ENCODE measurements around the gene C17orf78.
"Not testable (repeated sequence)": the region's sequence is repeated elsewhere in the genome, so short reads cannot be mapped to it uniquely, and the experiment has no call there.

The C17orf78 gene

DNA sequence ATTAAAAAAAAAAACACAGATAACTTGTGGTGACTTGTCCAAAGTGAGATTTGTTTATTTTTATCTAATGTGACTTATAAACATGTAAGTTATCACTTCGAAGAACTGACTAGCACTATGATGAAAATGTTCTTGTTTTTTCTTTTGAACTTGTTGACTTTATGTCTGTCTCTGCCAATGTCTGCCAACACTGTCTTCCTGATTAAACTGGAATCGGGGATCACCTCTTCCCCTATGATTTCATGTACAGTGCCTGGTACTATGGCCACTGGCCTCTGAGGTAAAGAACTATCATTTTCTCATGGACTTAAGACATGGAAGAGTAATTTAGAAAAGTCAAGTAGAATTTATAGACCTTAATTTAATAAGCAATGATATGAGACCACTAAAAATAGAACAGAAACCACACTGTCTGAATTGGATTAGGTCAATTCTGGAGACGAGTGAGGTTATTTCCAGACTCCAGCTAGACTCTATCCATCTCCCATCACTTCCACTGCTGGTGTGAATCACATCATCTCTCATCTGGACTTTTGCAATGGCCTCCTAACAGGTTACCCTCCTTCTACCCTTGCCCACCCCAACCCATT, 8.9 kb downstream of the C17orf78 start:
- H3K4me3 ChIP-seq (ENCODE audit: low read length), result no peak overlapping the region
- DNase-seq (ENCODE audit: low read depth, low spot score), result no peak

DNA sequence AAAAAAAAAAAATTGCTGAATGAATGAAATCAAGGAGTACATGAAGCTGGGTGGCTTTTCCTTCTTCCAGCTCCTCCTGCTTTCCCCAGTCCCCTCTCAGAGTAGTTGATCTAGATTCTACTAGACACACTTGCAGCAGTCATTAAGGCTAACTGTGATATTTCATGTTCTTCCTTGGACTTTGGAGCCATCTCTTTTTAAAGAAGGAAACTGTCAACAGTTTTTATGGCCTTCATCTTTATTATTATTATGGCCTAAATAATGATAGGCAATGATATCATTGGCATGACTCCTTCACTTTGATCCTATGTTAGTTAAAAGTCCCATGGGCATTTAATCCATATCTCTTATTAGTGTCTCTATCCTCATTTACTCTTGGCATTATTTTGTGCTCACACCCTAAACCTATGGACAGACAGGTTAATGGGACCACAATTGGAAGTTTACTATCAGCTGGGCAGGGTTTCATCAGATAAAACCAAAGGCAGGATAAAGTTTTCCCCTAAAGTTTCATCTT, 9.7 kb downstream of the C17orf78 start:
- no peak for DNase-seq (ENCODE audit: low read depth, low spot score)
- no peak overlapping the region for H3K4me3 ChIP-seq (ENCODE audit: low read length)

DNA sequence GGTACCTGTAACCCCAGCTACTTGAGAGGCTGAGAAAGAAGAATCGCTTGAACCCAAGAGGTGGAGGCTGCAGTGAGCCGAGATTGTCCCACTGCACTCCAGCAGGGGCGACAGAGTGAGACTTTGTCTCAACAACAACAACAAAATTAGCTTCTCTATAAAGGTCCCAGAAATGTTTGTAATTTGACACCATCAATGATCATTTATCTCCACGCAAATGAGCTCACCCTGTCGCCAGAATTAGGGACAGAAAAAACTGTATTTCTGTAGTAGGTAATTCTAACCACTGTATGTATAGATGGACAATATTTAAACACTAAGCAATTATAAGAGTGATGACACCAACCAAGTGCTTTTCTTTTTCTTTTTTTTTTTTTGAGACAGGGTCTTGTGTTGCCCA, 10.7 kb downstream of the C17orf78 start:
- no peak for DNase-seq (ENCODE audit: low read depth, low spot score)
- no peak overlapping the region for H3K4me3 ChIP-seq (ENCODE audit: low read length)

DNA sequence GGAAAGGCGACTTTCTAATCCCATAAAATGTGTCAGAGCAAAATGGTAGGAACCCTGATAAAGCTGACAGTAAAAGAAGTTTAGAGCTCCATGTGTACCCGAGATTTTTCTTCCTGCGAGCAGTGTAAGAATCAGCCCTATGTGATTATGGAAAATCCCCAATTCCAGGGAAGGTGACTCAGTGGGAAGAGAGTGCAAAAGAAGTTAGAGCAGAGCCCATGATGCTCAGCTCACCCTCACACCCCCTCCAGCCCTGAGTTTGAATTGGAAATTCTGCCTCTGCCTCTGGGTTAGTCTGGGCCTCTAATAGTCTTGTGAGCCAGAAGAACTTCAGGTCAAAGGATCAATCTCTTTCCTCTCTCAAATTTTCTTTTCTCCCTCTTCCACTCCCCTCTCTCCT, 12.5 kb downstream of the C17orf78 start:
- DNase-seq (ENCODE audit: low read depth, low spot score), result no peak
- H3K4me3 ChIP-seq (ENCODE audit: low read length), result no peak overlapping the region

DNA sequence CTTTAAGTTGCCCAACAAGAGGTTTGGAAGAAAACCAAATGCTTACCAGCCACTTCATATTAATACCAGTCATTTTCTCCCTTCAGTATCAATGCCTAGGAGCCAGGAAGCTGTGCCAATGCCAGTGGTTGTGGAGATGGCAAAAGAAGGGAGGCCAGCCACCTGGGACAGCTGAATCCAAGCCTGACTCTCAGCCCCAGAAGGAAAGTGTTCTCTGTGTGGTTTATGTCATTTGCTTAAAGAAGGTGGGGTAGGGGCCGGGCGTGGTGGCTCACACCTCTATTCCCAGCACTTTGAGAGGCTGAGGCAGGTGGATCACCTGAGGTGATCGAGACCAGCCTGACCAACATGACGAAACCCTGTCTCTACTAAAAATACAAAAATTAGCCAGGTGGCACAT, 13.4 kb downstream of the C17orf78 start:
- H3K4me3 ChIP-seq (ENCODE audit: low read length), result no peak overlapping the region
- no peak for DNase-seq (ENCODE audit: low read depth, low spot score)

DNA sequence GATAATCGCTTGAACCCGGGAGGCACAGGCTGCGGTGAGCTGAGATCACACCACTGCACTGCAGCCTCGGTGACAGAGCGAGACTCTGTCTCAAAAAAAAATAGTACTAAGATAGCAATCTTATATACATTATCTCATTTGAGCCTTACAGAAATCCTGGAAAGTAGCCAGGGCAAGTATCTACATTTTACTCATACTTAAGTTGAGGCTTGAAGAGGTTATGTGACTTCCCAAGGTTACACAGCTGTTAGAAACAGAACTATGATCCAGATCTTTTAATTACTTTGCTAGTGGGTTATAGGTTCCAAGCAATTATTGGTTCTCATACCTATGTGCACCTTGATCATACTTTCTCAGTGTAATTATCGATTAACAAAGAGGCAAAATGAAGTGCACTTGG, 15.4 kb downstream of the C17orf78 start:
- no peak for DNase-seq (ENCODE audit: low read depth, low spot score)
- H3K4me3 ChIP-seq (ENCODE audit: low read length), result no peak overlapping the region

DNA sequence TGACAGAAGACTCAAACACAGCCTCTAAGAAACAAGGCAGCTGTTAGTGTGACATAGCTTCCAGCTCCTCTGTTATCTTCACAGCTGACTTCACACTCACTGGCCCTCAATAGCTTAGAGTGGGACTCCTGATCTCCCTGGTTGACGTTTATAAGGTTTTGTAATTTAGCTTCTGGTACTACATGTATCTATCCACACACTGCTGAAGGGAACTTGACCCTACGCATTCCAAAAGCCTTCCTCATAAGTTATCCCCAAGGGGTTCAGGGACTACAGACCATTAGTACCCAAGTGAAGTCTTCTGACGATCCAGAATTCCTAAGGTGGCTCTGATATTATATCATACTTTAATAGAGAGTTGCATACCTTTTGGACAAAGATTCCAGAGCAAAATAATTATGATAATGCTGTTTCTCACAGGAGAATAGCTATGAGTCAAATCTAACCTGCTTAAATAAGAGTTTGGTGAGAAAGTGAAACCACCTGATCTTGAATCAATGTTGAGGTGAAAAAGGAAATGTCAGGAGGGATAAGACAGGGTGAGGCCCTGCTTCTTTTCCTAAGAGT, 16.3 kb downstream of the C17orf78 start:
- no peak overlapping the region for H3K4me3 ChIP-seq (ENCODE audit: low read length)
- no peak for DNase-seq (ENCODE audit: low read depth, low spot score)

DNA sequence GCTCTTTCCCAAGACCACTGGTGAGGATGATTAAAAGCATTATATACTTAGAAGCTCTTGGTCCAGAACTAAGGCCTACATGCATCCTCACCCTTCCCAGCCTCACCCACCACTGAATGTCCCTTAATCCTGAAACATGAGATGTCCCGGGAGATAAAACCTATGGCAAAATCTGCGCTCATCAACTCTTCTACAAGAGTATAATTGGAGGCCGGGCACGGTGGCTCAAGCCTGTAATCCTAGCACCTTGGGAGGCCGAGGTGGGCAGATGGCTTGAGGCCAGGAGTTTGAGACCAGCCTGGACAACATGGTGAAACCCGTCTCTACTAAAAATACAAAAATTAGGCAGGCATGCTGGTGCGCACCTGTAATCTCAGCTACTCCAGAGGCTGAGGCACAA, 17.6 kb downstream of the C17orf78 start:
- no peak for DNase-seq (ENCODE audit: low read depth, low spot score)
- no peak overlapping the region for H3K4me3 ChIP-seq (ENCODE audit: low read length)

DNA sequence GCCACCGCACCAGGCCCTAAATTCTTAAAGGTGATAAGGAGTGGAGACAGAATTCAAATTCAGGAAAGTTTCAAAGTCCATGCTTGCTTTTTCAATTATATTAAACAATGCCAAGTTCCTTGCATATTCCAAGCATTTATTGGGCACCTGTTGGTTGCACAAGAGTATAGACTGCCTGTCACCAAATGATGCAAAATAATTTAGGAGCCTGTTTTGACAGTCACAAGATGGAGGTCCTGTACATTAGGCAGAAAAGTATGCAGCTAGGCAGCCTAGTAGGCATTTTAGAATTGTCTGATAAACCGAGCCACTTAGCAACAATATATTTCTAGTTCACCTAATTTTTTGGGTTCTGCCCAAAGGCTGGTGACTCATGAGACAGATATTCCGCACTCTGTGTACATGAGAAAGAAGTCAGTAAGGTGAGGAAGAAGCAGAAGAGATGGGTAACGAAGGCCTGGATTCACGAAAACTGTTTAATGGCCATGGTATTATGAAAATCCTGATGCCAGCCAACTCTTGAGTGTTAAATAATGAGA, 23.5 kb downstream of the C17orf78 start:
- H3K4me3 ChIP-seq (ENCODE audit: low read length), result no peak overlapping the region
- DNase-seq (ENCODE audit: low read depth, low spot score), result no peak

DNA sequence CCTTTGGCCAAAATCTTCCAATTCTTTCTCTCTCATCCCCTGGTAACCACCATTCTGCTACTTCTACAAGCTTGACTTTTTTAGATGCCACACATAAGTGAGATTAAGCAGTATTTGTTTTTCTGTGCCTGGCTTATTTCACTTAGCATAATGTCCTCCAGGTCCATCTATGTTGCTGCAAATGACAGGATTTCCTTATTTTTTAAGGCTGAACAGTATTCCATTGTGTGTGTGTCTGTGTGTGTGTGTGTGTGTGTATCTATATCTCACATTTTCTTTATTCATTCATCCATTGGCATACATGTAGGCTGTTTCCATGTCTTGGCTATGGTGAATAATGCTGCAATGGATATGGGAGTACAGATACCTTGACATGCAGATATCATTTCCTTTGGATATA, 24.7 kb downstream of the C17orf78 start:
- no peak for DNase-seq (ENCODE audit: low read depth, low spot score)
- H3K4me3 ChIP-seq (ENCODE audit: low read length), result no peak overlapping the region

DNA sequence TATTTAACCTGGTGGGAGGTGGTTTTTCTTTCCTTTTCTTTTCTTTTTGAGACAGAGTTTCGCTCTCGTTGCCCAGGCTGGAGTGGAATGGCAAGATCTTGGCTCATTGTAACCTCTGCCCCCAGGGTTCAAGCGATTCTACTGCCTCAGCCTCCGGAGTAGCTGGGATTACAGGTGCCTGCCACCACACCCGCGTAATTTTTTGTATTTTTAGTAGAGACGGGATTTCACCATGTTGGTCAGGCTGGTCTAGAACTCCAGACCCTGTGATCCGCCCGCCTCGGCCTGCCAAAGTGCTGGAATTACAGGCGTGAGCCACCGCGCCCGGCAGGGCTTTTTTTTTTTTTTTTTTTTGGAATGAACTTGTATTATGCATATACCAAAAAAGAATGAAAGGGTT, 29.7 kb downstream of the C17orf78 start:
- H3K4me3 ChIP-seq (ENCODE audit: low read length), result peak overlapping the region; percentile 92
- not testable (repeated sequence) for DNase-seq (ENCODE audit: low read depth, low spot score)

DNA sequence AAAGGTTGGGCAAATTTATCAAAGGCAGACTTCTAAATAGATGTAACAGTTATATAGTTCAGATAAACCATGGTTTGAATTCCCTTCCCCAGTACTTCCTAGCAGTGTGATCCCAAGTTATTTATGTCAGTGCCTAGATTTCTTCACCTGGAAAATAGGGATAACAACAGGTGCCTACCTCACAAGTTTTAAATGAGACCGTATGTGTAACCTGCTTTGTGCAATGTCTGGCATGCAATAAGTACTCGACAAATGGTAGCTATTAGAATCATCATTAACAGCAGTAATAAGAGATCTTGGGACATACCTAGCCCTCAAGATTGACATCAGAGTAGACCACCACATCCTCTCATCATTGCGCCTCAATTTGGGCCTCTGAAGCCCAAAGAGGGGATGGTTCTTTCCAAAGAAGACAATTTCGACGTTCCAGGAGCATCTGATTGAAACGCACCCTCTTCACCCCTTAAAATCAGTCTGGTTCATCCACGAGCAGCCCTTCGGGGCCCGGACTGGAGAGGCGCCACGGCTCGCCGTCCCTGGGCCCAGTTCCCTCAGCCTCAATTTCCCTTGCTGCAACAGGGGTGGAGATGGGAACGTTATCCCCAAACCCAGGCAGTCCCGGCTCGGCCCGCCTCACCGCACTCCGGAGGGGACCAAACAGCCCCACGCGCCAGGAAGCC, 30.3 kb downstream of the C17orf78 start:
- peak overlapping the region; percentile 92 for H3K4me3 ChIP-seq (ENCODE audit: low read length)
- DNase-seq (ENCODE audit: low read depth, low spot score), result peak; percentile 11

DNA sequence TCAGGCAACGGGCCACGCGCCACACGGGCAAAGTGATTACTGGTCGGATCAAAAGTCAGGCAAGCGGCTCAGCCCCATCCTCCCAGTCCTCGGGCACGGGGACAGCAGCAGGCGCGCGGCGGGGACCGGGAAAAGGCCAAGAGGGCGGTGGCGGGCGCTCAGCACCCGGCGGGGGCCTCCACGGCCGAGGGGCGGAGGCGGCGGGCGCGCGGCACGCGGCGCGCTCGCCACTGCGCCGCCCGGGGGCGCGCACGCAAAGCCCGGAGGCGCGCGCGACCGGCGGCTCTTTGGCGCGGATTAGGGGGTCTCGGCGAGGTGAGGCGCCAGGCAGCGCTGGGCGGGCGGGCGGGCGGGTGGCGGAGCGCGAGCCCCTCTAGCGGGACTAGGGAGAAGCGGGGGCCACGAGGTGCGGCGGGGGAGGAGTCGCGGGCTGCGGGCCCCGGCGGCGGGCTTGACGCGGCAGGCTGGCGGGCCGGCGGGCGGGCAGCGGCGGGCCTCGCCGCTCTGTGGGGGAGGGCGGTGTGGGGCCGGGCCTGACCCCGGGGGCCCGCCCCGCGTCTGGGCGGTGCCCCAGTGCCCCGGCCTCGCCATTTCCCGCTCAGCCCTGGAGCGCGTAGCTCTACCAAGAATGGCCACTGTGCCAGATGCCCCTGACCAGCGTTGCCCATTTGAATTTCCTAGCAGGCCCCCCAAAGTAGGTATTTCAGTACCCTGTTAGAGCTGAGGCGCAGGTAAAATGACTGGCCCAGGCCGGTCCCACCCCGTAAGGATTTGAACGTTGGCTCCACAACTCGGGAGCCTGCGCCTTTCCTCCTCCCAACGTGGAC, 31.1 kb downstream of the C17orf78 start, which contains the start of the genes ACACA and TADA2A:
ACACA (minus strand) TSS at position 202 of the 827 bp plus-strand sequence. CDS start 537 bp downstream, outside the sequence.
TADA2A (plus strand) TSS at position 252 of the 827 bp plus-strand sequence. CDS start 4,480 bp downstream, outside the sequence.
- DNase-seq (ENCODE audit: low read depth, low spot score), result peak; percentile 65
- peak within 1 kb of the TSS; percentile 92 for H3K4me3 ChIP-seq (ENCODE audit: low read length)

DNA sequence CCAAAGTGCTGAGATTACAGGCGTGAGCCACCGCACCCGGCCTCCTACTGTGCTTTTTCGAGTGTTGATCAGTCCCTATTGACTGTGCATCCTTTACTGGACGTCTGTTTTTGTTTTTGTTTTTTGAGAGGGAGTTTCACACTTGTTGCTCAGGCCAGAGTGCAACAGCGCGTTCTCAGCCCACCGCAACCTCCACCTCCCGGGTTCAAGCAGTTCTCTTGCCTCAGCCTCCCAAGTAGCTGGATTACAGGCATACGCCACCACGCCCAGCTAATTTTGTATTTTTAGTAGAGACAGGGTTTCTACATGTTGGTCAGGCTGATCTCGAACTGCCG, 32.3 kb downstream of the C17orf78 start:
- H3K4me3 ChIP-seq (ENCODE audit: low read length), result not testable (repeated sequence)

DNA sequence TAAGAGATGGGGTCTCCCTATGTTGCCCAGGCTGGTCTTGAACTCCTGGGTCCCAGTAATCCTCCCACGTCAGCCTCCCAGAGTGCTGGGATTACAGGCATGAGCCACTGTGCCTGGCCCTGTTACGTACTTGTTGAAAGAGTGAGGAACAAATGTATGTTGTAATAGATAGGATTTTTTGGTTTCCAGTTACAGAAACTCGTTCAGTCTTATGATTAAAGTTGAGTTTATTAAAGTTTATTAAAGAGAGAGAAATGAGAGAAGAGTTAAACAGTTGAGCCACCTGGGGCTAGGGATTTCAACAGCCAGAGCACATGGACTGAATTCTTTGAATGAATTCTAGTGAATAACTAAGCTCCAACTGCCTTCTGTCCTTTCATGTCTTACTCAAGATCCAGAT, 34.6 kb downstream of the C17orf78 start:
- no peak for DNase-seq (ENCODE audit: low read depth, low spot score)
- no peak overlapping the region for H3K4me3 ChIP-seq (ENCODE audit: low read length)

More for the DNA sequence above, 32.3 kb downstream of the C17orf78 start:
- not testable (repeated sequence) for DNase-seq (ENCODE audit: low read depth, low spot score)

DNA sequence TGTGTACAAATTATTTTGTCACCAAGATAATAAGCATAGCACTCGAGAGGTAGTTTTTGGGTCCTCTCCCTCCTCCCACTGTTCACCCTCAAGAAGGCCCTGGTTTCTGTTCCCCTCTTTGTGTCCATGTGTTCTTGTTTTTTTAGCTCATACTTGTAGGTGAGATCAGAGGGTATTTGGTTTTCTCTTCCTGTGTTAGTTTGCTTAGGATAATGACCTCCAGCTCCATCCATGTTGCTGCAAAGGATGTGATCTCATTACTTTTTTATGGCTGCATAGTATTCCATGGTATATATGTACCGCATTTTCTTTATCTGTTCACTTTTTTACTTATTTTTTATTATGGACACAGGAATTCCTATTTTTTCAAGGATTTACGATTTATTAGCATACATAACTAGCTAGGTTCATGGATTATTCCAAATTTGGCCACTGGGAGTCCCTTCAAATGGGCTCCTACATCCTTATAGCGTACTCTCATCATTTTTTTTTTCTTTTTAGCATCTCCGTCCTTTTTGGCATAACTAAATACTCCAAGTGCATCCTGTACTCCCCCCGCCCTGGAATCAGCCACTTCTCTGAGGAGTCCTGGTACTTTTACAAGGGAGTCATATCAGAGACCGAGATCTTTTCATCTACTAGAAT, 38.2 kb downstream of the C17orf78 start:
- no peak overlapping the region for H3K4me3 ChIP-seq (ENCODE audit: low read length)
- DNase-seq (ENCODE audit: low read depth, low spot score), result no peak

DNA sequence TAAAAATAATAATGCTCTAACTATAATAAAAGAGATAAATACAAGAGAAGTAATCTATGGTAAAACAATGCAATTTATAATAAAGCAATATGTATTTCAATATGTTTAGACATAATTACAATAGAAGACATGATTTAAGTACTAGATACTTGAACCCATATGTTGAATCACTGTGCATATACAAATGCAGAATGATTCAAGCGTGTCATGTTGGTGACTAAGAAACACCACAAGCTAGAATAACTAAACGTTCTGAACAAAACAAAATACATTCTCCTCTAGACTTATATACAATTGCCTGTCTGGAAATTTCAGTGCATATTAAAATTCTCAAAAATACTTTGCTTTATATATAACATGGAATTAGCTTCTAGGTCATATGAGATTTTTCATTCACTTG, 42.1 kb downstream of the C17orf78 start:
- DNase-seq (ENCODE audit: low read depth, low spot score), result no peak
- H3K4me3 ChIP-seq (ENCODE audit: low read length), result no peak overlapping the region

DNA sequence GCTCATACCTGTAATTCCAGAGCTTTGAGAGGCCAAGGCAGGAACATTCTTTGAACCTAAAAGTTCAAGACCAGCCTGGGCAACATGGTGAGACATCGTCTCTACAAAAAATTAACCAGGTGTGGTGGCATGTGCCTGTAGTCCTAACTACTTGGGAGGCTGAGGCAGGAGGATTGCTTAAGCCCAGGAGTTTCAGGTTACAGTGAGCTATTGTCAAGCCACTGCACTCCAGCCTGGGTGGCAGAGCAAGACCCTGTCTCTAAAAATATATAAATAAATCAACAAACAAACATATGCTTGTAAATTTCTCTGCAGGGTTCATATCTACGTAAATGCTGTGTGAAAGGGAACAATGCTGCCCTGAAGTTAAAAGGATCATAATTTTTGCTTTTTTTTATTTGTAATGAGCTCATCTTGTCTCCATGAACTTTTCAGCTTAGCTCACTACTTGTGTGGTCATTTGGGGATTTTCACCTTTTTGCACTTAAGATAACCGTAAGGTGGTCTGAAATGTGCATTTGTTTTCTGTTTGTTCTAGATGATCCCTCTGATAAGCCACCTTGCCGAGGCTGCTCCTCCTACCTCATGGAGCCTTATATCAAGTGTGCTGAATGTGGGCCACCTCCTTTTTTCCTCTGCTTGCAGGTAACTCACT, 47.3 kb downstream of the C17orf78 start:
- H3K4me3 ChIP-seq (ENCODE audit: low read length), result no peak overlapping the region
- DNase-seq (ENCODE audit: low read depth, low spot score), result no peak

Measured in Jurkat, Clone E6-1 (cell line).